A673 (cell line): Measurements from ENCODE around the gene ZNF746.

Source experiments
- EZH2 ChIP-seq: fragments of 200-600 bp; sonication (generic); IDR thresholded peaks from 2 replicates; pipeline ENCODE4 v1.6.1; 2017; ENCODE audit warnings: borderline replicate concordance, low read depth, mild to moderate bottlenecking, mixed read lengths, antibody characterized with exemption, low read length; ENCODE audit not compliant: poor library complexity, severe bottlenecking
- TF ChIP-seq, protein P1 (sequence below): fragments of 300-800, 200-600 bp; sonication (generic); conservative IDR thresholded peaks from 2 replicates; pipeline ENCODE4 v1.5.1; 2017; ENCODE audit warnings: low read depth, mild to moderate bottlenecking, antibody characterized with exemption, low read length, moderate library complexity, mixed read lengths

DNA sequence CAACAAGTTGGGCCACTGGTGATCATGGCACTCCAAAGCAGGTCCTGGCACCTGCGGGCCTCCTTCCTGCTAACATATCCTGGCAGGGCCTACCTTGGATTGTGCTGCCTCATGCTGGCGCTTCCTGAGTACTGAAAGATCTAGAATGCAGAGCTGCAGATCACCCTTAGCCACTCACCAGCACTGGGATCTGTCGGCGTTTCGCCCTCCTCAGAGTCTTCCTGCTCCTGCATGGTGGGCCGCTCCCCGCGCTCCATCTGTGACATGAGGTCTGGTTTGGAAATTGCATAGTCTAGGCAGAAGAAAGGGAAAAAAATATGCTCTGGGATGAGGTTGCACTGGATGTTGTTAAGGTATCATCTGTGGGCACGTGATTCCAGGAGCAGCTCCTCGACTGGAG lies 46.8 kb downstream of the ZNF746 start:
- TF ChIP-seq, protein P1, sequence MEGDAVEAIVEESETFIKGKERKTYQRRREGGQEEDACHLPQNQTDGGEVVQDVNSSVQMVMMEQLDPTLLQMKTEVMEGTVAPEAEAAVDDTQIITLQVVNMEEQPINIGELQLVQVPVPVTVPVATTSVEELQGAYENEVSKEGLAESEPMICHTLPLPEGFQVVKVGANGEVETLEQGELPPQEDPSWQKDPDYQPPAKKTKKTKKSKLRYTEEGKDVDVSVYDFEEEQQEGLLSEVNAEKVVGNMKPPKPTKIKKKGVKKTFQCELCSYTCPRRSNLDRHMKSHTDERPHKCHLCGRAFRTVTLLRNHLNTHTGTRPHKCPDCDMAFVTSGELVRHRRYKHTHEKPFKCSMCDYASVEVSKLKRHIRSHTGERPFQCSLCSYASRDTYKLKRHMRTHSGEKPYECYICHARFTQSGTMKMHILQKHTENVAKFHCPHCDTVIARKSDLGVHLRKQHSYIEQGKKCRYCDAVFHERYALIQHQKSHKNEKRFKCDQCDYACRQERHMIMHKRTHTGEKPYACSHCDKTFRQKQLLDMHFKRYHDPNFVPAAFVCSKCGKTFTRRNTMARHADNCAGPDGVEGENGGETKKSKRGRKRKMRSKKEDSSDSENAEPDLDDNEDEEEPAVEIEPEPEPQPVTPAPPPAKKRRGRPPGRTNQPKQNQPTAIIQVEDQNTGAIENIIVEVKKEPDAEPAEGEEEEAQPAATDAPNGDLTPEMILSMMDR: no peak
- no peak for TF ChIP-seq EZH2
